Left lung (tissue), 10 donors: Measurements from ENCODE around the gene CLDN7. TPM values are rescaled to one million over a fixed set of nuclear protein-coding genes. Genes with fewer than 3 reads are reported as not detected.

ENCODE experiments used
- ATAC-seq: fragments of 200-7000 bp; cut with Tn5 transposase; one replicate; pipeline ENCODE4 v1.9.1; 2020; ENCODE audit warnings: moderate library complexity
- DNase-seq, 4 donors: peaks; one replicate each; pipeline ENCODE4 v3.0.0-alpha.2; 2013 to 2020
- H3K27ac ChIP-seq, 2 donors: fragments of 200-600 bp; sonication (generic) in 1 of 2; one replicate each; pipeline versions ENCODE4 v1.5.0 to v1.8.0; 2020 to 2021
- H3K27me3 ChIP-seq, 2 donors: fragments of 200-600 bp; sonication (generic) in 1 of 2; one replicate each; pipeline versions ENCODE4 v1.5.0 to v1.8.0; 2020 to 2021
- H3K36me3 ChIP-seq, 2 donors: fragments of 200-600 bp; sonication (generic) in 1 of 2; one replicate each; pipeline versions ENCODE4 v1.5.0 to v1.8.0; 2020 to 2021
- H3K4me1 ChIP-seq, 2 donors: fragments of 200-600 bp; one replicate each; pipeline ENCODE4 v1.8.0; 2021
- H3K4me3 ChIP-seq, 2 donors: fragments of 200-600 bp; sonication (generic) in 1 of 2; one replicate each; pipeline versions ENCODE4 v1.5.0 to v1.8.0; 2020 to 2021; ENCODE audit warnings: mild to moderate bottlenecking in 1 of 2
- H3K9me3 ChIP-seq, 2 donors: fragments of 200-600 bp; sonication (generic) in 1 of 2; one replicate each; pipeline versions ENCODE4 v1.5.0 to v1.8.0; 2020 to 2021
- intact Hi-C, 2 donors: fragments of 100-400 bp; cut with DNase I; formaldehyde crosslinking; loops; one replicate each; pipeline versions ENCODE4 v1.11.2 to v1.14.2; 2022
- polyA plus RNA-seq, 6 donors: library from polyadenylated mRNA; unstranded; fragments of 120-200 nt; gene quantifications; one replicate each; pipeline ENCODE4 v1.2.1, GENCODE V29; 2013; ENCODE audit not compliant: insufficient read length in 6 of 6
- total RNA-seq, 2 donors: library from RNA; stranded (reverse); fragmentation: NEBNext Ultra II Directional; extraction: Animal tissue kit (Norgen Biotek cat#: 25700); gene quantifications; one replicate each; pipeline ENCODE4 v1.2.1, GENCODE V29; 2021
- TF ChIP-seq, protein P1 (sequence below), 2 donors: fragments of 200-600 bp; sonication (generic) in 1 of 2; IDR thresholded peaks; one replicate each; pipeline versions ENCODE4 v1.5.0 to v1.8.0; 2021; ENCODE audit warnings: antibody characterized with exemption in 2 of 2
- donor health status: DM: no; HTN: yes; CAD: no.
- donor health status: DM: no; HTN: no; CAD: no.

The CLDN7 gene
- total and polyA plus RNA-seq, 8 donors = 26.0 to 197 (median 36.5) TPM

DNA sequence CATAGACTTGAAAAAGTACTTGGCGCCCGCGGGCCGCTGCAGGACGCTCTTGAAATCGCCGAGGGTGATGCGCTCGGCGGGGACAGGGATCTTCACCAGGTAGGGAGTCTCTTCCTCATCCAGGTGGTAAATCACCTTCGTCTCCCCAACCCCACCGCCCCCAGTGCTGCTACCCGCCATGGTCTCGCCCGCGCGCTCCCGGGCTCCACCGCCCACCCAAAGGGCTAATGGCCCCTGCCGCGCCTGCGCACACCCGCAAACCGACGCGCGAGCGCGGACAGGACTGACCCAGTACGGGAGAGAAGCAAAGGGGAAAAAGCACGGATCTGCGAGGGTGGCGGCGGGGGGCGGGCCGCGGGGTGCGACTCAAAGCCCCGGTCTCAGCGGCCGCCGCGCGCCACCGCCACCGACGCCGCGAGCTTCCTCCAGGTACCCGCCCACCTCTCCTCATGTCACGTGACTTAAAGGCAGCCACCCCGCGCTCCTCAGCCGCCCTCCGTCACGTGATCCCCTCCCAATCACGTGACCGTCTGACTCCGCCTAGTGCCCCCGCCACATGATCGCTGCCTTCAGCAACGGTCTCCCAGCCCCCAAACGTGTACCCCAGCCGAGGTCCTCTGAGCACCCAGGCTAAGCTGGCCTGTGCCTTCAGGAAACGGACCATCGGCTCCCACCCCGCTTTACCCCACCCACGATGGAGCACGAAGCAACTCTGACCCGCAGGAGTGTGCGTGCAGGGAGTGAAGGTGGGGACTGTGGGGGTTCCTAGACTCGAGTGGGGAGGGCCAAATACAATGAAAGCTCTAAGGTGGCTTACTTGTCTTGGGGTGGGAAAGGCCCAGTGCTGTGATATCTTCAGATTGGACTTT is 28.0 kb downstream of the CLDN7 start, which contains the start of gene DVL2:
Gene DVL2, minus strand, starts transcription at position 435 of the 869 bp plus-strand sequence. Its CDS starts 255 bp downstream, at position 180.
- no peaks in the 10 kb centered on the region for H3K9me3 ChIP-seq
- TF ChIP-seq, protein P1, sequence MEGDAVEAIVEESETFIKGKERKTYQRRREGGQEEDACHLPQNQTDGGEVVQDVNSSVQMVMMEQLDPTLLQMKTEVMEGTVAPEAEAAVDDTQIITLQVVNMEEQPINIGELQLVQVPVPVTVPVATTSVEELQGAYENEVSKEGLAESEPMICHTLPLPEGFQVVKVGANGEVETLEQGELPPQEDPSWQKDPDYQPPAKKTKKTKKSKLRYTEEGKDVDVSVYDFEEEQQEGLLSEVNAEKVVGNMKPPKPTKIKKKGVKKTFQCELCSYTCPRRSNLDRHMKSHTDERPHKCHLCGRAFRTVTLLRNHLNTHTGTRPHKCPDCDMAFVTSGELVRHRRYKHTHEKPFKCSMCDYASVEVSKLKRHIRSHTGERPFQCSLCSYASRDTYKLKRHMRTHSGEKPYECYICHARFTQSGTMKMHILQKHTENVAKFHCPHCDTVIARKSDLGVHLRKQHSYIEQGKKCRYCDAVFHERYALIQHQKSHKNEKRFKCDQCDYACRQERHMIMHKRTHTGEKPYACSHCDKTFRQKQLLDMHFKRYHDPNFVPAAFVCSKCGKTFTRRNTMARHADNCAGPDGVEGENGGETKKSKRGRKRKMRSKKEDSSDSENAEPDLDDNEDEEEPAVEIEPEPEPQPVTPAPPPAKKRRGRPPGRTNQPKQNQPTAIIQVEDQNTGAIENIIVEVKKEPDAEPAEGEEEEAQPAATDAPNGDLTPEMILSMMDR (IDR thresholded peaks at IDR 0.05) = no peak
- peak within 1 kb of the TSS; percentile 84 to 90 for H3K27ac ChIP-seq

DNA sequence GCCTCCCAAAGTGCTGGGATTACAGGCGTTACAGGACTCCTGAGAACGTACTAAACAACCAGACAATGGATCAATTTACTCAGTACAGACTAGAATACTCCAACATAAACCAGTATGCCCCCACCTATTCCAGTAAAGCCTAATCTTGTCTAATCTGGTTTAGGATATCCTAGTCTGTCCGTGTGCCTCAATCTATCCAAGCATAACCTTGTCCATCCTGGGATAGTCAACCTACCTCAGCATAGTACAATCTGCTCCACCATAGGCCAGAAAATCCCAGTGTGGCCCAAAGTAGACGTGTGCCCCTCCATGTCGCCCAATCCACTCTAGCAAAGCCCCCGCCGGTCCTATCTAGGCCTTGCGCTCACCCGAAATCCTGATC is 28.6 kb downstream of the CLDN7 start:
- TF ChIP-seq, protein P1 (IDR thresholded peaks at IDR 0.05) = no peak
- Histone ChIP-seq H3K27ac (peak overlapping the region; percentile 84 to 90), H3K4me3 (peak overlapping the region; percentile 81 to 88), H3K36me3 (peaks cover 0 to 44% of the 10 kb centered on the region in 2 donors), H3K9me3 (no peaks in the 10 kb centered on the region), H3K4me1 (peaks cover 14 to 57% of the 10 kb centered on the region in 2 donors), H3K27me3 (no peaks in the 10 kb centered on the region)
- intact Hi-C loops = no loop called here
- no peak for DNase-seq
- peak; percentile 10 for ATAC-seq

More for the DNA sequence above, 28.0 kb downstream of the CLDN7 start, which contains the start of gene DVL2:
- ATAC-seq = peak; percentile 56
- H3K4me1 ChIP-seq = peaks cover 14 to 57% of the 10 kb centered on the region in 2 donors
- H3K27me3 ChIP-seq = no peaks in the 10 kb centered on the region
- intact Hi-C loops = no loop called here
- peaks cover 0 to 38% of the 10 kb centered on the region in 2 donors for H3K36me3 ChIP-seq
- peak within 1 kb of the TSS; percentile 81 to 88 for H3K4me3 ChIP-seq
- DNase-seq = peak; percentile 93 to 97 (median 96)

DNA sequence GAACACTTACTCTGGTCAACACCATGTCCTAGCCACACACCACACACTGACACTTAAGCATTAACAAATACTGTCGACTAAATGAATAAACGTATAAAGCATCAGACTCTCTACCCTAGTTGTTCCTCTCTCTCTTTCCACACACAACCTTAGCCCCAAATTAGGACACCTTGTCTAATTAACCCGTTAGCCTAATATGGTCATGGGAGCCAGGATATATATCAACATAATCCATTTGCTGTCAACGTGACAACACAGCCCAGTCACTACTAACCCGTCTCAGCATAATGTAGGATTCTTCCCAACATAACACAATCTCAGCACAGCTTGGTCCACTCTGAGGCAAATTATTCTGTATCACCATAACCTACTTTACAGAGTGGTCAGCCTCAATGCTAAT is 30.2 kb downstream of the CLDN7 start:
- Histone ChIP-seq H3K27me3 (no peaks in the 10 kb centered on the region), H3K4me1 (peaks cover 14 to 51% of the 10 kb centered on the region in 2 donors), H3K27ac (no peak overlapping the region), H3K36me3 (peaks cover 0 to 59% of the 10 kb centered on the region in 2 donors), H3K9me3 (no peaks in the 10 kb centered on the region), H3K4me3 (peak overlapping the region in 1 of 2 donors; percentile 88)
- DNase-seq (no peak), ATAC-seq (no peak)
- intact Hi-C loops = no loop called here
- TF ChIP-seq, protein P1 (IDR thresholded peaks at IDR 0.05) = no peak

DNA sequence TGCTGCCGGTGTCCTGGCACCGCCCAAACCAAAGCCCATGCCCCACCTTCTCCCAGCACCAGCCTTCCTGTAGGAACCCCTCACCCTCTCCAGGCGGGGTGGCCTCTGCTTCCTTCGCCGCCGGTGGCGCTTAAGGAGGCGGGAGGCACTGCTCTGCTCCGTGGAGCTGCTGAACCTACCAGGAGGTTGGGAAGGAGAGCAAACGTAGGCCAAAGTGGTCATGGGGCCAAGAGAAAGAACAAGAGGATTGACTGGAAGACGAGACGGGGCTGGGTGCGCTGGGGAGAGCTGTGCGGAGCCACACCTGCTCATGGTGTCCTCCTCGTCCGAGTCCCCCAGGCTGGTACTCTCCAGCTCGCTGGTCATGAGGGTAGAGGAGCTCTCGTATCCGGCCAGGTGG is 32.8 kb downstream of the CLDN7 start:
- ATAC-seq (no peak), DNase-seq (no peak)
- H3K9me3 ChIP-seq = no peaks in the 10 kb centered on the region
- no peak overlapping the region for H3K27ac ChIP-seq
- no peaks in the 10 kb centered on the region for H3K27me3 ChIP-seq
- no peak overlapping the region for H3K4me3 ChIP-seq
- peaks cover 7 to 25% of the 10 kb centered on the region in 2 donors for H3K4me1 ChIP-seq
- intact Hi-C loops = no loop called here
- H3K36me3 ChIP-seq = peaks cover 0 to 62% of the 10 kb centered on the region in 2 donors
- TF ChIP-seq, protein P1 (IDR thresholded peaks at IDR 0.05) = no peak

DNA sequence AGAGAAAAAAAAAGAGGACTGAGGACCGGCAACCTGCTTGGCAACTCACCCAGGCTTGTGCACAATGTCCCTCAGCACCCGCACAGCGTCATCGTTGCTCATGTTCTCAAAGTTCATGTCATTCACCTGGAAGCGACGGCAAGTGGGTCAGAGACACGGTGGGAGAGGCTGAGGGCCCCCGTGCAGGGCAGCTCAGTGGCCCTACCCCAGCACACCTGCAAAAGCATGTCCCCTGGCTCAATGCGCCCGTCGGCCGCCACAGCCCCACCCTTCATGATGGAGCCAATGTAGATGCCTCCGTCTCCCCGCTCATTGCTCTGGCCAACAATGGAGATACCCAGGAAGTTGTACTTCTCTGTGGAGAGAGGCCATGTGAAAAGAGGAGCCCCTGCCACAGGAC is 33.4 kb downstream of the CLDN7 start:
- Histone ChIP-seq H3K9me3 (no peaks in the 10 kb centered on the region), H3K27me3 (no peaks in the 10 kb centered on the region), H3K4me3 (no peak overlapping the region), H3K36me3 (peaks cover 0 to 68% of the 10 kb centered on the region in 2 donors), H3K4me1 (peaks cover 7 to 24% of the 10 kb centered on the region in 2 donors), H3K27ac (no peak overlapping the region)
- ATAC-seq (no peak), DNase-seq (no peak)
- TF ChIP-seq, protein P1 (IDR thresholded peaks at IDR 0.05) = no peak
- intact Hi-C loops = no loop called here
